HCT116 (cell line): ENCODE measurements around the gene MAP3K5.

Experiments
- CEBPB ChIP-seq: IDR thresholded peaks from 2 replicates; pipeline ENCODE4 v1.6.1; 2012; ENCODE audit warnings: low read depth
- CTCF ChIP-seq, 3 experiments: fragments of 200-600 bp in 1 of 3; sonication (generic) in 1 of 3; IDR thresholded peaks in 2 of 3; conservative IDR thresholded peaks in 1 of 3; 2 replicates each; pipeline ENCODE4 v1.5.1; 2012 to 2017; ENCODE audit warnings: low read depth in 2 of 3, low read length in 2 of 3, antibody characterized with exemption in 1 of 3, borderline replicate concordance in 1 of 3, control low read depth in 1 of 3, mild to moderate bottlenecking in 1 of 3, mixed read lengths in 1 of 3, mixed run types in 1 of 3, moderate library complexity in 1 of 3; ENCODE audit not compliant: insufficient read depth in 1 of 3
- EGR1 ChIP-seq: IDR thresholded peaks from 2 replicates; pipeline ENCODE4 v1.6.1; 2012; ENCODE audit warnings: low read depth
- ELF1 ChIP-seq: IDR thresholded peaks from 2 replicates; pipeline ENCODE4 v1.6.1; 2012; ENCODE audit warnings: low read depth, borderline replicate concordance
- EZH2 ChIP-seq: fragments of 200-600 bp; sonication (generic); IDR thresholded peaks from 2 replicates; pipeline ENCODE4 v1.6.1; 2017; ENCODE audit warnings: antibody characterized with exemption, mixed run types
- EZH2phosphoT487 ChIP-seq: fragments of 200-600 bp; IDR thresholded peaks from 2 replicates; pipeline ENCODE4 v1.6.1; 2018; ENCODE audit warnings: antibody characterized with exemption, borderline replicate concordance
- FOSL1 ChIP-seq: IDR thresholded peaks from 2 replicates; pipeline ENCODE4 v1.6.1; 2012; ENCODE audit warnings: low read depth
- JUND ChIP-seq: IDR thresholded peaks from 2 replicates; pipeline ENCODE4 v1.6.1; 2012
- MAX ChIP-seq: IDR thresholded peaks from 2 replicates; pipeline ENCODE4 v1.6.1; 2012
- POLR2AphosphoS5 ChIP-seq: IDR thresholded peaks from 2 replicates; pipeline ENCODE4 v1.6.1; 2011; ENCODE audit warnings: mild to moderate bottlenecking, low read depth, low read length, moderate library complexity
- SRF ChIP-seq: IDR thresholded peaks from 2 replicates; pipeline ENCODE4 v1.6.1; 2012; ENCODE audit warnings: low read depth

- no peak for TF ChIP-seq CEBPB
- TF ChIP-seq SRF, result no peak
- TF ChIP-seq CTCF (IDR thresholded peaks at IDR 0.05 in 2 of 3, conservative IDR thresholded peaks at IDR 0.05 in 1 of 3; ENCODE audit: borderline replicate concordance in 1 of 3, insufficient read depth in 1 of 3, low read depth in 2 of 3, low read length in 2 of 3), result no peak
- no peak for TF ChIP-seq EGR1
- TF ChIP-seq ELF1, result no peak
- no peak for TF ChIP-seq EZH2phosphoT487
- TF ChIP-seq POLR2AphosphoS5, result no peak
- no peak for TF ChIP-seq JUND
- no peak for TF ChIP-seq EZH2
- no peak for TF ChIP-seq FOSL1
- no peak for TF ChIP-seq MAX
These were observed 39.7 kb downstream of the MAP3K5 start for GRCh38 chr6:136752554-136752953.
